WTC11 (cell line): ENCODE data around the gene APOD. TPM values are rescaled to one million over a fixed set of nuclear protein-coding genes. Genes with fewer than 3 reads are reported as not detected.

Source experiments
- ATAC-seq: fragments of 200-7000 bp; cut with Tn5 transposase; 2 replicates; pipeline ENCODE4 v1.10.0; 2021; ENCODE audit warnings: mild to moderate bottlenecking, moderate library complexity
- CTCF ChIA-PET: fragments of 300-600 bp; sonication (Branson Sonifier 250); formaldehyde crosslinking; loops from one replicate; lab custom pipeline; 2021; ENCODE audit warnings: antibody characterized with exemption; lab: Charles Lee
- POLR2A ChIA-PET: fragments of 350-600 bp; sonication (Branson Sonifier 250); formaldehyde crosslinking; loops from one replicate; lab custom pipeline; 2021; ENCODE audit warnings: antibody characterized with exemption; lab: Charles Lee
- DNase-seq: peaks from one replicate; pipeline ENCODE4 v3.0.0; 2021; ENCODE audit warnings: low spot score
- H3K27ac Mint-ChIP-seq: 2 replicates; pipeline ENCODE4 v1.8.0; 2021; ENCODE audit warnings: mixed read lengths
- H3K27me3 Mint-ChIP-seq: 2 replicates; pipeline ENCODE4 v1.8.0; 2021; ENCODE audit warnings: low read depth, mild to moderate bottlenecking, moderate library complexity, mixed read lengths
- H3K36me3 Mint-ChIP-seq: 2 replicates; pipeline ENCODE4 v1.8.0; 2021; ENCODE audit warnings: mixed read lengths
- H3K4me1 Mint-ChIP-seq: 2 replicates; pipeline ENCODE4 v1.8.0; 2022; ENCODE audit warnings: mixed read lengths
- H3K4me3 Mint-ChIP-seq: 2 replicates; pipeline ENCODE4 v1.8.0; 2021; ENCODE audit warnings: mild to moderate bottlenecking, moderate library complexity, mixed read lengths
- H3K9me3 Mint-ChIP-seq: 2 replicates; pipeline ENCODE4 v1.8.0; 2021; ENCODE audit warnings: mixed read lengths
- ARID4B ChIP-seq: sonication (generic); formaldehyde crosslinking; IDR thresholded peaks from 2 replicates; pipeline ENCODE4 v1.8.0; 2023; ENCODE audit warnings: missing genetic modification reagents, mild to moderate bottlenecking, borderline replicate concordance
- CBFB ChIP-seq: sonication (generic); formaldehyde crosslinking; IDR thresholded peaks from 2 replicates; pipeline ENCODE4 v1.8.1; 2022; ENCODE audit warnings: mild to moderate bottlenecking, low read depth, missing genetic modification reagents
- E2F5 ChIP-seq: sonication (generic); formaldehyde crosslinking; IDR thresholded peaks from 2 replicates; pipeline ENCODE4 v1.8.1; 2022; ENCODE audit warnings: mild to moderate bottlenecking, moderate library complexity, missing genetic modification reagents
- FOXP4 ChIP-seq: sonication (generic); formaldehyde crosslinking; IDR thresholded peaks from 2 replicates; pipeline ENCODE4 v1.8.0; 2022; ENCODE audit warnings: mild to moderate bottlenecking, missing genetic modification reagents
- GRHL2 ChIP-seq: fragments of 250-450 bp; sonication (Bioruptor Pico); IDR thresholded peaks from 2 replicates; pipeline ENCODE4 v1.8.0; 2022; ENCODE audit warnings: mild to moderate bottlenecking, moderate library complexity; ENCODE audit not compliant: insufficient replicate concordance, severe bottlenecking
- JAZF1 ChIP-seq: fragments of 250-450 bp; sonication (Bioruptor Pico); IDR thresholded peaks from 2 replicates; pipeline ENCODE4 v1.9.0; 2021; ENCODE audit warnings: moderate library complexity, mild to moderate bottlenecking, inconsistent platforms
- MAX ChIP-seq: sonication (generic); formaldehyde crosslinking; IDR thresholded peaks from 2 replicates; pipeline ENCODE4 v1.8.0; 2022; ENCODE audit warnings: mild to moderate bottlenecking, missing genetic modification reagents
- NFYB ChIP-seq: sonication (generic); formaldehyde crosslinking; conservative IDR thresholded peaks from 2 replicates; pipeline ENCODE4 v1.8.0; 2022; ENCODE audit warnings: low read depth, missing genetic modification reagents
- SMAD3 ChIP-seq: sonication (generic); formaldehyde crosslinking; IDR thresholded peaks from 2 replicates; pipeline ENCODE4 v1.8.0; 2022; ENCODE audit warnings: missing genetic modification reagents, mild to moderate bottlenecking, borderline replicate concordance
- SMAD4 ChIP-seq: sonication (generic); formaldehyde crosslinking; IDR thresholded peaks from 2 replicates; pipeline ENCODE4 v1.8.0; 2022; ENCODE audit warnings: mild to moderate bottlenecking, missing genetic modification reagents
- SOX15 ChIP-seq: fragments of 250-450 bp; sonication (Bioruptor Pico); IDR thresholded peaks from 2 replicates; pipeline ENCODE4 v1.9.0; 2021; ENCODE audit warnings: mild to moderate bottlenecking
- USF2 ChIP-seq: sonication (generic); formaldehyde crosslinking; IDR thresholded peaks from 2 replicates; pipeline ENCODE4 v1.8.1; 2023; ENCODE audit warnings: mild to moderate bottlenecking, missing genetic modification reagents, moderate library complexity
- ZBTB21 ChIP-seq: sonication (generic); formaldehyde crosslinking; IDR thresholded peaks from 2 replicates; pipeline ENCODE4 v1.8.1; 2023; ENCODE audit warnings: mild to moderate bottlenecking, missing genetic modification reagents, borderline replicate concordance
- ZNF138 ChIP-seq: sonication (generic); formaldehyde crosslinking; conservative IDR thresholded peaks from 2 replicates; pipeline ENCODE4 v1.8.1; 2022; ENCODE audit warnings: mild to moderate bottlenecking, moderate library complexity, missing genetic modification reagents
- ZNF232 ChIP-seq: sonication (generic); formaldehyde crosslinking; IDR thresholded peaks from 2 replicates; pipeline ENCODE4 v1.8.0; 2022; ENCODE audit warnings: mild to moderate bottlenecking, missing genetic modification reagents
- ZNF423 ChIP-seq: fragments of 250-450 bp; sonication (Bioruptor Pico); IDR thresholded peaks from 2 replicates; pipeline ENCODE4 v2.1.2; 2022; ENCODE audit warnings: mild to moderate bottlenecking, moderate library complexity
- ZSCAN18 ChIP-seq: fragments of 250-450 bp; sonication (Bioruptor Pico); IDR thresholded peaks from 2 replicates; pipeline ENCODE4 v2.1.2; 2022; ENCODE audit warnings: mild to moderate bottlenecking, moderate library complexity
- total RNA-seq: library from RNA; stranded (reverse); gene quantifications from 3 replicates; pipeline ENCODE4 v1.2.3, GENCODE V29; 2021

The APOD gene
- total RNA-seq, 1 experiment from 2014 or later = not detected

- ATAC-seq = no peak
- no peak for DNase-seq
- TF ChIP-seq MAX (CRISPR knock-in tag) (no peak), ZNF232 (CRISPR knock-in tag) (no peak), ZNF138 (no peak), SMAD4 (no peak), ZBTB21 (CRISPR knock-in tag) (no peak), CBFB (no peak), NFYB (no peak), E2F5 (CRISPR knock-in tag) (no peak), SOX15 (CRISPR knock-in tag) (no peak), ARID4B (CRISPR knock-in tag) (no peak), ZNF423 (CRISPR knock-in tag) (no peak), ZSCAN18 (CRISPR knock-in tag) (no peak), SMAD3 (CRISPR knock-in tag) (no peak), FOXP4 (no peak), GRHL2 (CRISPR knock-in tag) (no peak), USF2 (CRISPR knock-in tag) (no peak)
- Mint-ChIP-seq H3K4me3 (no peak overlapping the region), H3K9me3 (no peaks in the 10 kb centered on the region), H3K4me1 (no peaks in the 10 kb centered on the region), H3K27me3 (peaks cover 5% of the 10 kb centered on the region), H3K36me3 (no peaks in the 10 kb centered on the region), H3K27ac (no peak overlapping the region)
- POLR2A ChIA-PET = no interaction called here
- CTCF ChIA-PET = interaction anchor here (0.9 to 2.3 kb wide), 3 partner anchors 10 to 18 kb away, joined by 3 to 5 read pairs (median 5); no protein-coding TSS in a partner anchor
These were observed 16.9 kb downstream of the APOD start for GRCh38 chr3:195566797-195567196.

- Mint-ChIP-seq H3K36me3 (no peaks in the 10 kb centered on the region), H3K27me3 (peaks cover 5% of the 10 kb centered on the region), H3K27ac (no peak overlapping the region), H3K4me1 (no peaks in the 10 kb centered on the region), H3K4me3 (no peak overlapping the region), H3K9me3 (no peaks in the 10 kb centered on the region)
- DNase-seq (no peak), ATAC-seq (no peak; the same call in 1 of the 2 replicates)
- TF ChIP-seq NFYB = 0 out of 2 replicates have a peak, but pooled peaks have one; percentile 38
- no peak for TF ChIP-seq JAZF1 (CRISPR knock-in tag)
- TF ChIP-seq USF2 (CRISPR knock-in tag) = peak; percentile 26; the same call in 1 of the 2 replicates
- CTCF ChIA-PET = interaction anchor here (0.8 to 2.3 kb wide), 3 partner anchors 9 to 295 kb away, joined by 3 to 5 read pairs (median 5); partner anchors contain the start of gene XXYLT1
- POLR2A ChIA-PET = no interaction called here
These were observed 18.0 kb downstream of the APOD start for GRCh38 chr3:195565716-195566115.
